Activated gamma-delta T cell treated with anti-CD3 and anti-CD28 coated beads, Interleukin-2, amount 50 U/mL, for 16 hours (primary cell): Measurements from ENCODE around the gene BHLHE41.

Experiments used
- DNase-seq: peaks from one replicate; pipeline ENCODE4 v3.0.0-alpha.2; 2020; ENCODE audit warnings: low read depth

Gene BHLHE41

GRCh38 chr12:26134540-26134939 lies 9.7 kb upstream of the BHLHE41 start:
- no peak for DNase-seq

- no peak for DNase-seq
Observed at GRCh38 chr12:26133521-26133920, 8.7 kb upstream of the BHLHE41 start.

- no peak for DNase-seq
Observed at GRCh38 chr12:26132866-26133265, 8.0 kb upstream of the BHLHE41 start.

- DNase-seq, result no peak
Observed at GRCh38 chr12:26131936-26132335, 7.1 kb upstream of the BHLHE41 start.

- DNase-seq, result no peak
Observed at GRCh38 chr12:26130728-26131127, 5.9 kb upstream of the BHLHE41 start.

GRCh38 chr12:26128168-26128567 lies 3.3 kb upstream of the BHLHE41 start:
- DNase-seq, result no peak

- no peak for DNase-seq
Observed at GRCh38 chr12:26127404-26127803, 2.6 kb upstream of the BHLHE41 start.

- DNase-seq, result no peak
Observed at GRCh38 chr12:26126340-26127284, 1.8 kb upstream of the BHLHE41 start.

- DNase-seq, result no peak
Observed at GRCh38 chr12:26125400-26126339, 833 bp upstream of the BHLHE41 start.

- no peak for DNase-seq
Observed at GRCh38 chr12:26123482-26123980, 1.3 kb downstream of the BHLHE41 start.

GRCh38 chr12:26122681-26123481 lies 2.0 kb downstream of the BHLHE41 start:
- DNase-seq, result no peak

- no peak for DNase-seq
Observed at GRCh38 chr12:26122061-26122680, 2.7 kb downstream of the BHLHE41 start.

GRCh38 chr12:26121323-26122060 lies 3.3 kb downstream of the BHLHE41 start:
- no peak for DNase-seq

GRCh38 chr12:26120561-26121274 lies 4.1 kb downstream of the BHLHE41 start:
- no peak for DNase-seq

GRCh38 chr12:26119391-26119989 lies 5.3 kb downstream of the BHLHE41 start:
- no peak for DNase-seq

- no peak for DNase-seq
Observed at GRCh38 chr12:26118308-26118707, 6.5 kb downstream of the BHLHE41 start.

- no peak for DNase-seq
Observed at GRCh38 chr12:26116829-26117715, 7.8 kb downstream of the BHLHE41 start.

GRCh38 chr12:26114720-26115401 lies 10.0 kb downstream of the BHLHE41 start:
- no peak for DNase-seq
